NCI-H1092 treated with DMSO at 0.1 percent for 48 hours (cell line): Measurements from ENCODE around the gene SHE.
"Not testable (repeated sequence)": the region's sequence is repeated elsewhere in the genome, so short reads cannot be mapped to it uniquely, and the experiment has no call there.

Experiments used
- DNase-seq: peaks from one replicate; lab custom pipeline; 2025; lab: John Stamatoyannopoulos, UW

SHE gene

DNA sequence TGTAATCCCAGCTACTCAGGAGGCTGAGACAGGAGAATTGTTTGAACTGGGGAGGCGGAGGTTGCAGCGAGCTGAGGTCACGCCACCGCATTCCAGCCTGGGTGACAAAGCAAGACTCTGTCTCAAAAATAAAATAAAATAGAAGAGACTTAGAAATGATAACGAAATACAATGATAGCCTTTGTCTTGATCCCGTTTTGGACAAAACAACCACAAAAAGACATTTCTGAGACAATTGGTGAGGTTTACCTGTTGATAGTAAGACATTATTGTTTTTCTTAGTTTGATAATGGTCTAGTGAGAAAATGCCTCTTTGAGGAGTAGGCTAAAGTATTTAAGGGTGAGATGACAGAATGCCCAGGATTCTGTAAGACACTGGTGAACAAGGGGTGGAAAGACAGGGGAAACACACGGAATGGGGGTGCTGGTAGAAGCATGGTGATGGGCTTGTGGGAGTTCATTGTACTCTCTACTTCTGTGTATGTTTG lies 11.9 kb upstream of the SHE start:
- no peak for DNase-seq

GRCh38 chr1:154512760-154513159 lies 10.5 kb upstream of the SHE start:
- DNase-seq, result no peak

DNA sequence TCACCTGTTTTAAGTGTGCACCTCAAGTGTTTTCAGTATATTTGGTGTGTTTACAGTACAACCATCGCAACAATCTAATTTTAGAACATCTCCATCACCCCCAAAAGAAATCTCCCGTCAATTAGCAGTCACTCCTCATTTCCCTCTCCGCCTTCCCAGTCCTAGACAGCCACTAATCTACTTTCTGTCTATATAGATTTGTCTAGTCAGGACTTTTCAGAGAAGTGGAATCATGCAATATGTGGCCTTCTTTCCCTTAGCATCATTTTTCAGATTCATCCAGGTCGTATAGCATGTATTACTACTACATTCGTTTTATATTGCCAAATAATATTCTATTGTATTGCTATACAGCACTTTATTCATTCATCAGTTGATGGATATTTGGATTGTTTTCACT lies 1.7 kb upstream of the SHE start:
- no peak for DNase-seq

GRCh38 chr1:154502744-154503115 lies 518 bp upstream of the SHE start:
- no peak for DNase-seq

DNA sequence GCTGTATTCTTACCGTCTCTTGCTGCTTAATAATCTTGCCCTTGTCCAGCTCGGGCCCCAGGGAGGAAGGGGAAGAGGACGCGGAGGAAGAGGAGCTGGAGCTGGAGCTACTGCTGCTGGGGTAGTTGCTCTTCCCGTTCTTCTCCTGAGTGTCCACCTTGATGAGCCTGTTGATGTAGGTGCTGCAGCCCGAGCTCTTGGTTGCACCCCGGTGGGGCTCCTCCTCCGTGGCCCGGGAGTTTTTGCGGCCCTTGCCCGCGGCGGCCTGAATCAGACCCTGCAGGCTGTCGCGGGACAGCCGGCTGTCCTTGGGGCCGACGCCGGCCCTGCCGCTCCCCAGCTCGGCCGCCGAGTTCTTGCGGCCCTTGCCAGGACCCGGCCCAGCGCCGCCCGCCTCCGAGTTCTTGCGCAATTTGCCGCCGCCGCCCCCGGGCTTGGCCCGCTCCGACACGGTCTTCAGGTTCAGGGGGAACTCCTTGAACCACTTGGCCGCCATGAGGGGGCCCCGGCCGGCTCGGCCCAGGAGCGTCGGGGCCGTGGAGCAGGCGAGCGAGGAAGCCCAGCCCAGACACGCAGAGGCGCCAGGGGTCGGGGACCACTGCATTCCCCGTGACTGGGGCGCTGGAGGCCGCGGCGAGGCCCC lies 668 bp downstream of the SHE start:
- no peak for DNase-seq

GRCh38 chr1:154500533-154500932 lies 1.7 kb downstream of the SHE start:
- no peak for DNase-seq

GRCh38 chr1:154499446-154499845 lies 2.8 kb downstream of the SHE start:
- no peak for DNase-seq

DNA sequence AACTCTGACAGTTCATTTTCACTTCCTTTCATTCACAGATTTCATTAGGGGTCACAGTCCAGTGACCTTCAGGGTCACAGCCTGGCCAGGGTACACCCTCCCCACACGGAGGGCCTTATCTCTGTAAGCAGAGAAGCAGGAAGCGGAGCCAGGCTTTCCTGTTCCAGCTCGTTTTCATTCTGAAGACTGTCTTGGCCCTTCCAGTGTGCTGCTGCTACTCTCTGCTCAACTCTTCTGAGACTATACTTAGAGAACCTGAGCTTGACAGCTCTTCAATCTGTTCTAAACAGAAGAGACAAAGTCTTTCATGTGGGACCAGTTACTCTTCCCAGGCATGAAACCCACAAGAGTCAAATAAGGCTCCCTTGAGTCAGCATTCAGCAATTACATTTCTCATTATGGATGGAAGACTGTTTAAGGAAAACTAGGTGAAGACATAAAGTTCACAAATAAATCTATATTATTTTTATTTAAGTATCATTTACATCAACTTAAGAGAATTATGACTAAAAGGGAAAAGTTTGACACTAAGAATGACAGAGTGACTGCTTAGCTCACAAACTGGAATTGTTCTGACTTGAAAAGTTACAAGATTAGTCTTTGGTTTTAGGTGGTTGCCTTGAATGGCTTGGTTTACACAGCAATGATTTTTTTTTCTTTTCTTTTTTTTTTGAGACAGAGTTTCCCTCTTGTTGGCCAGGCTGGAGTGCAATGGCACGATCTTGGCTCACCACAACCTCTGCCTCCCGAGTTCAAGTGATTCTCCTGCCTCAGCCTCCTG lies 5.0 kb downstream of the SHE start:
- DNase-seq, result no peak

- no peak for DNase-seq
These were observed 5.8 kb downstream of the SHE start for GRCh38 chr1:154496383-154496782.

GRCh38 chr1:154495496-154496273 lies 6.5 kb downstream of the SHE start:
- DNase-seq, result no peak

- DNase-seq, result no peak
These were observed 8.9 kb downstream of the SHE start for GRCh38 chr1:154493276-154493675.

- no peak for DNase-seq
These were observed 10.1 kb downstream of the SHE start for GRCh38 chr1:154492115-154492514.

GRCh38 chr1:154490317-154490716 lies 11.9 kb downstream of the SHE start:
- no peak for DNase-seq

- DNase-seq, result no peak
These were observed 12.4 kb downstream of the SHE start for GRCh38 chr1:154489695-154490274.

GRCh38 chr1:154488922-154489321 lies 13.3 kb downstream of the SHE start:
- DNase-seq, result no peak

DNA sequence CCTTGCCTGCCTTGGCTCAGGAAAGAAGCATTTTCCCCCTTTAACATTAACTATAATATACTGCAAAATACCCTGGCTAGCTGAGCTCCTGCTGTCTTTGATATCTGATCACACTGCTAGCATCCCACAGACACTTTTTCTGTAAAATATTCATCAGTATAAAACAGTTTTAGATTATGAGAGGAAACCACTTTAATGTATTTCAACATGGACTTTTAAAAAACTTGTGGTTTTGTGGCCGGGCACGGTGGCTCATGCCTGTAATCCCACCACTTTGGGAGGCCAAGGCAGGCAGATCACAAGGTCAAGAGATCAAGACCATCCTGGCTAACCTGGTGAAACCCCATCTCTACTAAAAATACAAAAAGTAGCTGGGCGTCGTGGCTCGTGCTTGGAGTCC lies 15.5 kb downstream of the SHE start:
- DNase-seq, result not testable (repeated sequence)

DNA sequence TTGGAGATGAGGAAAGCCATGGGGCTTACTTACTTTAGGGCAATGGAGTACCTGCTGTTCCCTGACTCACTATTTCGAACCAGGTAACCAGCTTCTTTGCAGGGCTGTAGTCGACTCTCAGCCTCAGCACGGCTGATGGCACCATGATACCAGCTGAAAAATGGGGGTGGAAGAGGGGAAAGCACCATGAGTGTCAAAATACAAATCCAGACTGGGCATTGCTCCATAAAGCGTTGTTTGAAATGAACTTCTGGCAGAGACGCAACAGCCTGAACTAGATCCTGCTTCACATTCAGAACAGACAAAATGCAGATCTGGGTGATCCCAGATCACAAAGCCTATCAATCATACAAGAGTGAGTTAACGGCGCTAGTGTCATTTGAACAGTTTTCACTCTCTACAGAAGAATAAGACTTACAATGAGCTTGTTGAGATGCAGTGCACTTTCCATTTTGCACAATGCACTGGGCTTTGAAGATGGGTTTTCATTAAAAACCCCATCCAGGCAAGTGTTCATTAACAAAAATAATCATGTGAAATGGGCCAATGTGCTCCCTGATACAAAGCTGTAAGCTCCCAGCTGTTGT lies 16.2 kb downstream of the SHE start:
- DNase-seq, result no peak

DNA sequence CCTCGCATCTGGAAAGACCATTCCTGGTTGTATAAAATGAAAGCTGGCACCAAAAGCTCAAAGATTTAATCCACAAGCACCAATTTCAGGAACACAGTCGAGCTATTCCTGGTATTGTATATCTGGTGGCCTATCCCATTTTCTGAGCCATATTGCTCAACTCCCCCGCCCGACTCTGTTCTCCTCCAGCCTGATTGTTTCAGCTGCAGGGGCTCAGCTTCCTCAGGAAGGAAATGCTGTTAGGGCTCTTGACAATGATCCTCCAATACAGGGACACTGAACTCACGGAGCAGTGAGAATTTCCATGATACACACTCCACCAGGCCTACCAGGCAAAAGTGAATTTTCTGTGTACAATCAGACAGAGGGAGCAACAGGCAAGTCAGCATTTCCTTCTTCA lies 17.1 kb downstream of the SHE start:
- no peak for DNase-seq

GRCh38 chr1:154483941-154484803 lies 18.0 kb downstream of the SHE start:
- DNase-seq, result no peak

DNA sequence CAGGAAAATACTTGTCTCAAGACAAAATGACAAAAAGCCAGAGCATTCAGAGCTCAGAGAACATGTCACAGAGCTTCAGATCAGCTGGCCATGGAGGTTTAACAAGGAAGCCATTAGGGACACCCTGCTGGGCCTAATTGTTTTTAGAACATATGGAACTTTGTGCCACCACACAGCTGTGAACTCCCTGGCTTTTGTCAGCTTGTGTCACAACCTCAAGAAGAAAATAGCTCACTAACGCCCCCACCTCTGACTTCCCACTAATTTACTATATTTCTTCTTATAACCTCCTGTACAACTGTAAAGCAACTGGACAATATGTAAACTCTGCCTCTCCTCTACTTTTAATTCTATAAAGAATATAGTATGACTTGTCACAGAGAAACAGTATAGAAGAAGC lies 21.2 kb downstream of the SHE start:
- DNase-seq, result no peak

DNA sequence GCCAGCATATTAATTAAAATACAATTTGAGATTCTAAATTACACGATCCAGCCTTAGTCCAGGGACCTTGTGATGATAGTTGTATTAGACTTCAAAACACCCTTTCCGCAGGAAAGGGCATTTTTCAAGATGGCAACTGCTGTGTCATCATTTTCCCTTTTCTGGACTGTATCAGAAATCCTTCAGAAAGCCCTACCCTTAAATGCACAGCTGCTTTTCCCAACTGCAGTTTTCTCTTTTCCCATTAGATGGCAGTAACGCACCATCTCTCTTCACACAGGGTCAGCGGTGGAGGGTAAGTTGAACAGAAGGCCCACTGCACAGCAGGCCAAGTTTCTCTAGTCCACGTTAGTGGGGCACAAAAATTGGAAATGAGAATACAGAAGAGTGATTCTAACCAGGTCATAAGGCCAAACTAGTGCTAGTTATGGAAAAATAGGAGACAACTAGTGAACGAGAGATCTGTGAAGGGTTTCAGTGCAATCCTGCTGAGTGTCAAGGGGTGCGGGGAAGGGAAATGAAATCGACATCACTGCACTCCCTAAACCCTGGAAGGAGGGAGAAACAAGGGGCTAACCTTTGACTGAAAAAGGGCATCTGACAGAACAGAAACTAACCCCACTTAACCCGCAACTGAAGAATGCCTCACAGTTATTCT lies 22.3 kb downstream of the SHE start:
- DNase-seq, result peak; percentile 78
